ENCODE measurements around the gene CWC15. TPM values are rescaled to one million over a fixed set of nuclear protein-coding genes. Genes with fewer than 3 reads are reported as not detected.
"Not testable (repeated sequence)": the region's sequence is repeated elsewhere in the genome, so short reads cannot be mapped to it uniquely, and the experiment has no call there.

Gene CWC15
- total and polyA plus RNA-seq, 2 donors (not counting 3 experiments of a cell fraction or from before 2014, with no cell fraction given) = 16.9 to 72.0 TPM

DNA sequence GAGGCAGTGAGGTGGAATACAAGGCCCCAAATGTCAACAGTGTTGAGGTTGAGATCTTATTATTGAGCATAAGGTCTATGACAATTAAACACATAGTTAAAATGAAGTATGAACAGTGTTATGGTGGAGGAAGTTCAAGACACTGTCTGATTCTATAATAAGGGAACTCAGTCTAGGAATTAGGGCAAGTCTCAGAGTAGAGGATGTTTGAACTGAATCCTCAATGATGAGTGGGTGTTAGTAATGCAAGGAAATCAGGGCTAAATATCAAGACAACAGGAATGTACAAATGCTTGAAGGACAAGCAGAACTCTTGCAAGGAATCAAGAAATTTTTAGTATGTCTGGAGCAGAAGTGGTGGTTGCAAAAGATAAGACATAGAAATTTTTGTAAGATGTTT lies 53.0 kb downstream of the CWC15 start:
- H3K4me2 ChIP-seq (ENCODE audit: insufficient read depth, low read length) = no peak overlapping the region
- dilution Hi-C loops (cut with MboI; ENCODE audit: extremely low pct_ligation_motif_present, low sequenced_read_pairs) = no loop called here
- H3K27me3 ChIP-seq (ENCODE audit: control insufficient read depth in 2 of 2, insufficient read depth in 2 of 2, low read length in 2 of 2) = no peaks in the 10 kb centered on the region
- no peaks in the 10 kb centered on the region for H3K36me3 ChIP-seq (ENCODE audit: control insufficient read depth in 2 of 2, extremely low read depth in 1 of 2, insufficient read depth in 2 of 2, low read length in 2 of 2)
- no peak overlapping the region for H3K4me3 ChIP-seq (replicated peaks in 1 of 3; ENCODE audit: insufficient read depth in 1 of 3, low read depth in 1 of 3, low read length in 3 of 3)
- CTCF ChIA-PET = interaction anchor here (1.0 kb wide), 1 partner anchor 48 kb away, joined by 3 read pairs; no protein-coding TSS in a partner anchor
- intact Hi-C loops (cut with micrococcal nuclease) = no loop called here
- no peak overlapping the region for H3K9ac ChIP-seq (replicated peaks; ENCODE audit: extremely low read depth, insufficient read depth, low read length)
- H3K9me3 ChIP-seq (replicated peaks; ENCODE audit: control insufficient read depth, insufficient read depth, low read length) = no peaks in the 10 kb centered on the region
- no TSS peak for BruUV-seq (replicated peaks)
- no peaks in the 10 kb centered on the region for H3K79me2 ChIP-seq (ENCODE audit: control insufficient read depth, insufficient read depth, low read length)
- no peaks in the 10 kb centered on the region for H3K9me1 ChIP-seq (replicated peaks; ENCODE audit: control insufficient read depth, extremely low read depth, insufficient read depth, low read length)
- no peak overlapping the region for H2AFZ ChIP-seq (ENCODE audit: low read depth, low read length)
- TF ChIP-seq GATA2 (IDR thresholded peaks at IDR 0.05; ENCODE audit: insufficient read depth, insufficient read length, low read depth, low read length) = no peak
- TF ChIP-seq MAX (IDR thresholded peaks at IDR 0.05; ENCODE audit: insufficient read depth, insufficient read length) = no peak
- no peak for TF ChIP-seq JUN (IDR thresholded peaks at IDR 0.05; ENCODE audit: borderline replicate concordance, insufficient read depth, insufficient read length, low read depth)
- TF ChIP-seq POLR2AphosphoS5 (IDR thresholded peaks at IDR 0.05; ENCODE audit: insufficient read depth, low read depth, low read length) = no peak
- TF ChIP-seq FOS (IDR thresholded peaks at IDR 0.05; ENCODE audit: borderline replicate concordance, insufficient read depth, low read length) = no peak
- TF ChIP-seq MYC (IDR thresholded peaks at IDR 0.05; ENCODE audit: low read depth, low read length) = no peak
- no peak for TF ChIP-seq EZH2 (IDR thresholded peaks at IDR 0.05; ENCODE audit: borderline replicate concordance, low read depth, low read length, severe bottlenecking)
- TF ChIP-seq CTCF (IDR thresholded peaks at IDR 0.05; ENCODE audit: extremely low read depth in 1 of 2, insufficient read depth in 1 of 2, low read depth in 1 of 2, low read length in 2 of 2) = no peak
- no peak for TF ChIP-seq POLR2A (IDR thresholded peaks at IDR 0.05; ENCODE audit: low read depth, low read length)
- peaks cover 7% of the 10 kb centered on the region for H3K4me1 ChIP-seq (ENCODE audit: control insufficient read depth, extremely low read depth, insufficient read depth, low read length)
- H4K20me1 ChIP-seq (replicated peaks; ENCODE audit: control insufficient read depth, extremely low read depth, insufficient read depth, low read length) = no peaks in the 10 kb centered on the region
- no peak for DNase-seq (ENCODE audit: low read depth, low spot score)
- no peak for FAIRE-seq
- no peak overlapping the region for H3K27ac ChIP-seq (ENCODE audit: insufficient read depth, low read depth, low read length)
- POLR2A ChIA-PET = no interaction called here

GRCh38 chr11:94913718-94914394 lies 59.5 kb downstream of the CWC15 start:
- BruUV-seq (replicated peaks); H3K4me1 ChIP-seq (ENCODE audit: control insufficient read depth, extremely low read depth, insufficient read depth, low read length); H3K4me3 ChIP-seq (replicated peaks in 1 of 3; ENCODE audit: insufficient read depth in 1 of 3, low read depth in 1 of 3, low read length in 3 of 3); intact Hi-C loops (cut with micrococcal nuclease); POLR2A ChIA-PET; H3K4me2 ChIP-seq (ENCODE audit: insufficient read depth, low read length); H4K20me1 ChIP-seq (replicated peaks; ENCODE audit: control insufficient read depth, extremely low read depth, insufficient read depth, low read length); H3K9me3 ChIP-seq (replicated peaks; ENCODE audit: control insufficient read depth, insufficient read depth, low read length); H3K36me3 ChIP-seq (ENCODE audit: control insufficient read depth in 2 of 2, extremely low read depth in 1 of 2, insufficient read depth in 2 of 2, low read length in 2 of 2); H3K9ac ChIP-seq (replicated peaks; ENCODE audit: extremely low read depth, insufficient read depth, low read length); H3K79me2 ChIP-seq (ENCODE audit: control insufficient read depth, insufficient read depth, low read length); dilution Hi-C loops (cut with MboI; ENCODE audit: extremely low pct_ligation_motif_present, low sequenced_read_pairs); H2AFZ ChIP-seq (ENCODE audit: low read depth, low read length); H3K27me3 ChIP-seq (ENCODE audit: control insufficient read depth in 2 of 2, insufficient read depth in 2 of 2, low read length in 2 of 2); H3K27ac ChIP-seq (ENCODE audit: insufficient read depth, low read depth, low read length); H3K9me1 ChIP-seq (replicated peaks; ENCODE audit: control insufficient read depth, extremely low read depth, insufficient read depth, low read length); FAIRE-seq; DNase-seq (ENCODE audit: low read depth, low spot score): not testable (repeated sequence)
- CTCF ChIA-PET = interaction anchor here (1.3 kb wide), 1 partner anchor 13 kb away, joined by 4 read pairs; no protein-coding TSS in a partner anchor

Data from endothelial cell of umbilical vein (primary cell).